Suprapubic skin (tissue), 3 donors: ENCODE data around the gene DPYSL3.

ENCODE experiments used
- EP300 ChIP-seq: sonication (generic); formaldehyde crosslinking; IDR thresholded peaks from one replicate; pipeline ENCODE4 v1.6.1; 2017; ENCODE audit warnings: antibody characterized with exemption
- TF ChIP-seq, protein P1 (sequence below), 2 donors: fragments of 200-600 bp in 1 of 2; fragments of 450-650 bp in 1 of 2; sonication (generic) in 1 of 2; IDR thresholded peaks; one replicate each; pipeline ENCODE4 v1.5.1; 2016 to 2019; ENCODE audit warnings: antibody characterized with exemption in 2 of 2, mild to moderate bottlenecking in 1 of 2, moderate library complexity in 1 of 2

GRCh38 chr5:147448766-147449165 lies 61.1 kb downstream of the DPYSL3 start:
- TF ChIP-seq, protein P1, sequence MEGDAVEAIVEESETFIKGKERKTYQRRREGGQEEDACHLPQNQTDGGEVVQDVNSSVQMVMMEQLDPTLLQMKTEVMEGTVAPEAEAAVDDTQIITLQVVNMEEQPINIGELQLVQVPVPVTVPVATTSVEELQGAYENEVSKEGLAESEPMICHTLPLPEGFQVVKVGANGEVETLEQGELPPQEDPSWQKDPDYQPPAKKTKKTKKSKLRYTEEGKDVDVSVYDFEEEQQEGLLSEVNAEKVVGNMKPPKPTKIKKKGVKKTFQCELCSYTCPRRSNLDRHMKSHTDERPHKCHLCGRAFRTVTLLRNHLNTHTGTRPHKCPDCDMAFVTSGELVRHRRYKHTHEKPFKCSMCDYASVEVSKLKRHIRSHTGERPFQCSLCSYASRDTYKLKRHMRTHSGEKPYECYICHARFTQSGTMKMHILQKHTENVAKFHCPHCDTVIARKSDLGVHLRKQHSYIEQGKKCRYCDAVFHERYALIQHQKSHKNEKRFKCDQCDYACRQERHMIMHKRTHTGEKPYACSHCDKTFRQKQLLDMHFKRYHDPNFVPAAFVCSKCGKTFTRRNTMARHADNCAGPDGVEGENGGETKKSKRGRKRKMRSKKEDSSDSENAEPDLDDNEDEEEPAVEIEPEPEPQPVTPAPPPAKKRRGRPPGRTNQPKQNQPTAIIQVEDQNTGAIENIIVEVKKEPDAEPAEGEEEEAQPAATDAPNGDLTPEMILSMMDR (IDR thresholded peaks at IDR 0.05) = no peak
- no peak for TF ChIP-seq EP300
